Esophagus muscularis mucosa (tissue), 4 donors: ENCODE measurements around the gene PLEKHA7. TPM values are rescaled to one million over a fixed set of nuclear protein-coding genes. Genes with fewer than 3 reads are reported as not detected.

Source experiments
- DNase-seq: peaks from one replicate; pipeline ENCODE4 v3.0.0-alpha.2; 2017; ENCODE audit errors: extremely low spot score
- H3K27ac ChIP-seq, 4 donors: fragments of 200-600 bp; sonication (generic); replicated peaks in 1 of 4; 1 replicate in 3 of 4; 2 replicates in 1 of 4; pipeline ENCODE4 v1.5.1; 2016 to 2019; ENCODE audit warnings: mild to moderate bottlenecking in 1 of 4
- H3K27me3 ChIP-seq, 4 donors: fragments of 200-600 bp; sonication (generic); one replicate each; pipeline versions ENCODE4 v1.5.1 to v1.6.0; 2016 to 2019
- H3K36me3 ChIP-seq, 4 donors: fragments of 200-600 bp; sonication (generic); one replicate each; pipeline ENCODE4 v1.5.1; 2016 to 2019
- H3K4me1 ChIP-seq, 4 donors: fragments of 200-600 bp; sonication (generic); one replicate each; pipeline ENCODE4 v1.5.1; 2016 to 2019
- H3K4me3 ChIP-seq, 4 donors: fragments of 200-600 bp; sonication (generic); 1 replicate in 2 of 4; 2 replicates in 2 of 4; pipeline ENCODE4 v1.5.1; 2016 to 2019; ENCODE audit warnings: mild to moderate bottlenecking in 4 of 4, moderate library complexity in 1 of 4
- H3K9me3 ChIP-seq, 4 donors: fragments of 200-600 bp; sonication (generic); 1 replicate in 3 of 4; 2 replicates in 1 of 4; pipeline ENCODE4 v1.5.1; 2016 to 2019
- EP300 ChIP-seq: sonication (generic); formaldehyde crosslinking; IDR thresholded peaks from one replicate; pipeline ENCODE4 v1.6.1; 2017; ENCODE audit warnings: antibody characterized with exemption
- POLR2A ChIP-seq: fragments of 450-650 bp; IDR thresholded peaks from one replicate; pipeline ENCODE4 v1.6.1; 2017; ENCODE audit warnings: antibody characterized with exemption, moderate library complexity, mild to moderate bottlenecking, low read depth
- POLR2AphosphoS5 ChIP-seq, 2 donors: sonication (generic); formaldehyde crosslinking; IDR thresholded peaks; one replicate each; pipeline ENCODE4 v1.6.1; 2017; ENCODE audit warnings: antibody characterized with exemption in 2 of 2
- WGBS: methylation state at CpG from one replicate; pipeline ENCODE4 v1.1.5; 2018; 5-methylcytosine and 5-hydroxymethylcytosine counted together
- intact Hi-C: fragments of 100-400 bp; cut with DNase I; formaldehyde crosslinking; loops from one replicate; pipeline ENCODE4 v1.15.1; 2023
- total RNA-seq, 4 donors: library from RNA; depleted of rRNA; stranded (reverse); fragments of >200 nt; gene quantifications; one replicate each; pipeline versions ENCODE4 v1.1.0 to v1.2.1, GENCODE V29; 2016
- TF ChIP-seq, protein P1 (sequence below), 3 experiments: fragments of 200-600 bp in 2 of 3; fragments of 450-650 bp in 1 of 3; sonication (generic) in 2 of 3; IDR thresholded peaks; one replicate each; pipeline ENCODE4 v1.5.1; 2017 to 2019; ENCODE audit warnings: antibody characterized with exemption in 3 of 3, mild to moderate bottlenecking in 2 of 3, moderate library complexity in 1 of 3

PLEKHA7 gene
- total RNA-seq, 4 donors from 2014 or later: 5.8 to 9.1 (median 7.7) TPM

DNA sequence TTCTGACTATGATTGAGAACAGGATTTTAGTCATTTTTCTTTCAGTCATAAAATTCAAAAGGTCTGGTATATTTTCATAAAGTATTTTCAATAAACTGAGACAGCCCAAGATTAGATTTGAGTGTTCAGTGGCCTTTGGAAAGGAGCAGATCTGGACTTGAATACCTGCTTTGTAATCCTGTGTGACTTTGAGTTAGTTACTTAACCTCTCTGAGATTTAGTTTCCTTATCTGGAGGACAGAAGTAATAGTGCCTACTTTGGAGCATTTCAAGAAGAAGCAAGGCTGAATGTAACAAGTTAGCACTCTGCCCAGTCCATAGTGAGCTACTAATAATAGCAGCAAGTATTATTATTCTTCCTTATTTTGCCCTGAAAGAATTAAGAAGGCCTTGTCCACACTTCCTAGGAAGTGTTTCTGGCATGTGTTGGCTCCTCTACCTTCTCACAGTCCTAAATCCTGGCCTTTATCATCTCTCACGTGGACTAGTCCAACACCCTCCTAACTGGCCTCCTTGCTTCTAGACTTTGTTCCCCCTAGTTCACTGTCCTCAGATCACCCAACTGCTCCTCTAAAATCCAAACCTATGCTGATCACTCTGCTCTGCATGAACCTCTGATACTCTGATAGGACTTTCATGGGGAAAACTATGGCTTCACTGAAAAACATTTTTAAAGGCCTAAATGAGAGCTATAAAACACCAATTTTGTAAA, 115.8 kb downstream of the PLEKHA7 start:
- 76% methylated on average over 1 of the region's 1 CpG for whole genome bisulfite sequencing
- intact Hi-C loops: no loop called here

DNA sequence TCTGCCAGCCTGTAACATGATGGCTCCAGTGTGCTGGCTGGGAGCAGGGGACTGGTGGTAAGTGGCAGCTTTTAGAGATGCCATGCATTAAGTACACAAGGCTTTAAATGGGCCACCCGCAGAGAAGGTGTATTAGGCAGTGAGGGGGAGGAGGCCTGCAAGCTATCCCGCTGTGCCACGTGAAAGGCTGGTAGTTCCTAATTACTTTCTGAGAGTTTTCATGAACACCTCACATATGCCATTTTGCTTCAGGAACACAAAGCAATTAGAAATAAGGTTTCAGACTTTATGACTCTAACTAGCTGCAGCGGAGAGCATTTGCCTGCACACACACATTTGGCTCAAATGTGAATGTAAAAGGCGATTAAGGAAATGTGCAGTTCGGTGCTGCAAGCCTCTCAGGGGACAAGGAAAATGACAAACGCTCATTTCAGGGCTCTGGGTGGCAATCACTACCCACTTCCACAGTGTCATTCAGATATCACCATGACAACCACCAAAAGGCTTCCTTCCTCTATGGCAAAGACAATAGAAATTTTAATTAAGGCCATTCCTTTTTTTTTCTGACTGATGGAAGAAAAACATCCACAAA, 116.6 kb downstream of the PLEKHA7 start:
- H3K9me3 ChIP-seq: no peaks in the 10 kb centered on the region
- DNase-seq: no peak
- 62% methylated on average over 7 of the region's 7 CpGs for WGBS
- no peaks in the 10 kb centered on the region for H3K36me3 ChIP-seq
- H3K27ac ChIP-seq: no peak overlapping the region
- peaks cover 3 to 5% (median 4%) of the 10 kb centered on the region in 4 donors for H3K4me1 ChIP-seq
- no peaks in the 10 kb centered on the region for H3K27me3 ChIP-seq
- no peak for TF ChIP-seq EP300
- TF ChIP-seq POLR2AphosphoS5 (IDR thresholded peaks at IDR 0.05): no peak
- TF ChIP-seq, protein P1, sequence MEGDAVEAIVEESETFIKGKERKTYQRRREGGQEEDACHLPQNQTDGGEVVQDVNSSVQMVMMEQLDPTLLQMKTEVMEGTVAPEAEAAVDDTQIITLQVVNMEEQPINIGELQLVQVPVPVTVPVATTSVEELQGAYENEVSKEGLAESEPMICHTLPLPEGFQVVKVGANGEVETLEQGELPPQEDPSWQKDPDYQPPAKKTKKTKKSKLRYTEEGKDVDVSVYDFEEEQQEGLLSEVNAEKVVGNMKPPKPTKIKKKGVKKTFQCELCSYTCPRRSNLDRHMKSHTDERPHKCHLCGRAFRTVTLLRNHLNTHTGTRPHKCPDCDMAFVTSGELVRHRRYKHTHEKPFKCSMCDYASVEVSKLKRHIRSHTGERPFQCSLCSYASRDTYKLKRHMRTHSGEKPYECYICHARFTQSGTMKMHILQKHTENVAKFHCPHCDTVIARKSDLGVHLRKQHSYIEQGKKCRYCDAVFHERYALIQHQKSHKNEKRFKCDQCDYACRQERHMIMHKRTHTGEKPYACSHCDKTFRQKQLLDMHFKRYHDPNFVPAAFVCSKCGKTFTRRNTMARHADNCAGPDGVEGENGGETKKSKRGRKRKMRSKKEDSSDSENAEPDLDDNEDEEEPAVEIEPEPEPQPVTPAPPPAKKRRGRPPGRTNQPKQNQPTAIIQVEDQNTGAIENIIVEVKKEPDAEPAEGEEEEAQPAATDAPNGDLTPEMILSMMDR (IDR thresholded peaks at IDR 0.05): no peak
- TF ChIP-seq POLR2A: no peak
- intact Hi-C loops: no loop called here
- no peak overlapping the region for H3K4me3 ChIP-seq

More for the DNA sequence above, 115.8 kb downstream of the PLEKHA7 start:
- Histone ChIP-seq H3K27me3 (no peaks in the 10 kb centered on the region), H3K4me3 (no peak overlapping the region), H3K36me3 (no peaks in the 10 kb centered on the region), H3K4me1 (peaks cover 3 to 12% (median 6%) of the 10 kb centered on the region in 4 donors), H3K9me3 (no peaks in the 10 kb centered on the region), H3K27ac (no peak overlapping the region)
- no peak for DNase-seq
- TF ChIP-seq POLR2AphosphoS5 (IDR thresholded peaks at IDR 0.05): no peak
- TF ChIP-seq POLR2A: no peak
- TF ChIP-seq, protein P1 (IDR thresholded peaks at IDR 0.05): no peak
- no peak for TF ChIP-seq EP300

DNA sequence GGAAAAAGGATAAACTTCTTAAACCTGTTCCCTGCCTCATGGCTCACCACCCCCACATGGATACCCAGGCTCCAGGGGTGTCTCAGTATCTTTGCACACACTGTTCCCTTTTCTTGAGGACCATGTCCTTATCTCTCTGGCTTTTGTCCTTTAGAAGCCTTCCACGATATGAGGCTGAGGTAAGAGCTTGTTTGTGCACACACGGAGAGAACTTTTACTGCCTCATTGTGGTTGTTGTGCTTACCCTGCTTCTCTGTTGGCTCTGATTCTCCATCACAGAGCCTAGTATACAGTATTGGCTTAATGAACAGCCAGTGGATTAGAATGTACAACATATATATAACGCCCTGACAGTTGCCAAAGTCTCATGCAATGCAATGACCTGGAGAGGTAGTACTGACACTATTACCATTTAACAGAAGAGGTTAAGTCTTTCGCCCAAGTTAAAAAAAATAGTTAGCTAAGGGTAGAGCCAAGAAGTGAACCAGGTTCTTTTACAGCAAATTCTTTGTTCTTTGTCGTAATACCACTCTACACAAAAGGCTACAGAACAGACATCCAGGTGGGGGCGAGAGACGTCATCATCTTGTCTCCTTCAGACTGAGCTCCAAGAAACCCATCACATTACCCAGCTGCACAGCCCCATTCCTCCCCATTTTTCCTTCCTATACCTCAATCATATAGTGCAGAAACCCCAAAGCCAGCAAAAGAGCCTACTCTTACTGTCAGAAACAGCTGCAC, 117.3 kb downstream of the PLEKHA7 start:
- H3K27ac ChIP-seq: no peak overlapping the region
- H3K9me3 ChIP-seq: no peaks in the 10 kb centered on the region
- intact Hi-C loops: no loop called here
- 83% methylated on average over 7 of the region's 7 CpGs for WGBS
- H3K36me3 ChIP-seq: no peaks in the 10 kb centered on the region
- peaks cover 0 to 8% (median 2%) of the 10 kb centered on the region in 4 donors for H3K4me1 ChIP-seq
- DNase-seq: no peak
- H3K27me3 ChIP-seq: no peaks in the 10 kb centered on the region
- TF ChIP-seq EP300 (no peak), POLR2AphosphoS5 (IDR thresholded peaks at IDR 0.05) (no peak), POLR2A (no peak)
- TF ChIP-seq, protein P1 (IDR thresholded peaks at IDR 0.05): no peak
- no peak overlapping the region for H3K4me3 ChIP-seq

DNA sequence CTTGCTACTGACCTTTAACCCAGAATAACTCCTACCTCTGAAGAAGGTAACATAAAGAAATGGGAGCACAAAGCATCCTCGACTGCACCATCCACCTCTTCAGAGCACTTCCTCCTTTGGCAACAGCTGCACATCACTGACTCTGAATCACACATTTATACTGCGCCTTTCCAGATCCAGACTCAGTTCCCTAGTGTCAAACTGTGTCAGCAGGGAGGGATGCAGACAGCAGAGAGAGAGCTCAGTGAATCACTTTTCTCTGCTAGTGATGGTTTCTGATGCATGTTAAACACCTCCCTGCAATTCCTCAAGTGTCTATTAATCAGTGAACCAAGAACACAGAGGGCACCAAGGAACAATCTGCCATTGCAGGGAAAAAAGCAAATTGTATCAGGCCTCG, 118.9 kb downstream of the PLEKHA7 start:
- no peaks in the 10 kb centered on the region for H3K27me3 ChIP-seq
- peaks cover 0 to 7% (median 2%) of the 10 kb centered on the region in 4 donors for H3K9me3 ChIP-seq
- DNase-seq: no peak
- peaks cover 0 to 12% (median 2%) of the 10 kb centered on the region in 4 donors for H3K4me1 ChIP-seq
- no peak overlapping the region for H3K4me3 ChIP-seq
- no peak for TF ChIP-seq EP300
- no peak for TF ChIP-seq POLR2AphosphoS5 (IDR thresholded peaks at IDR 0.05)
- TF ChIP-seq, protein P1 (IDR thresholded peaks at IDR 0.05): no peak
- no peak for TF ChIP-seq POLR2A
- no peaks in the 10 kb centered on the region for H3K36me3 ChIP-seq
- WGBS: 77% methylated on average over 3 of the region's 3 CpGs
- intact Hi-C loops: no loop called here
- no peak overlapping the region for H3K27ac ChIP-seq
